ENCODE data around the gene CRIM1.

- TF ChIP-seq POLR2A (IDR thresholded peaks at IDR 0.05) (no peak), CTCF (IDR thresholded peaks at IDR 0.05 in 8 of 11, conservative IDR thresholded peaks at IDR 0.05 in 3 of 11) (no peak), POLR2AphosphoS5 (IDR thresholded peaks at IDR 0.05) (no peak)
These were observed 75.0 kb downstream of the CRIM1 start for GRCh38 chr2:36430549-36430948.

Measured in spleen (tissue), 7 donors.